H9 (cell line): ENCODE results near the gene DLEC1. TPM values are rescaled to one million over a fixed set of nuclear protein-coding genes. Genes with fewer than 3 reads are reported as not detected.

ENCODE experiments used
- DNase-seq: peaks from one replicate; pipeline ENCODE4 v3.0.0-alpha.2; 2017
- H2AFZ ChIP-seq: one replicate; pipeline ENCODE4 v1.6.1; 2013; ENCODE audit warnings: mild to moderate bottlenecking, low read length, control low read depth, moderate library complexity
- H2AK5ac ChIP-seq: 2 replicates; pipeline ENCODE4 v1.6.1; 2013; ENCODE audit warnings: low read length, control low read depth, mixed read lengths; ENCODE audit not compliant: insufficient read length
- H2BK120ac ChIP-seq: one replicate; pipeline ENCODE4 v1.6.1; 2013; ENCODE audit warnings: low read depth, mild to moderate bottlenecking, low read length, control low read depth, inconsistent platforms; ENCODE audit not compliant: poor library complexity, severe bottlenecking
- H2BK12ac ChIP-seq: 2 replicates; pipeline ENCODE4 v1.6.1; 2013; ENCODE audit warnings: low read length, control low read depth, mixed read lengths, low read depth; ENCODE audit not compliant: insufficient read length
- H2BK15ac ChIP-seq: 2 replicates; pipeline ENCODE4 v1.6.1; 2013; ENCODE audit warnings: low read depth, low read length, control low read depth
- H2BK20ac ChIP-seq: one replicate; pipeline ENCODE4 v1.6.1; 2013; ENCODE audit warnings: low read depth, mild to moderate bottlenecking, low read length, control low read depth, inconsistent platforms; ENCODE audit not compliant: poor library complexity, severe bottlenecking
- H2BK5ac ChIP-seq: 2 replicates; pipeline ENCODE4 v1.6.1; 2013; ENCODE audit warnings: low read length, control low read depth, mixed read lengths; ENCODE audit not compliant: insufficient read length
- H3K14ac ChIP-seq: 2 replicates; pipeline ENCODE4 v1.6.1; 2013; ENCODE audit warnings: low read length, control low read depth; ENCODE audit not compliant: insufficient read depth
- H3K18ac ChIP-seq: 2 replicates; pipeline ENCODE4 v1.6.1; 2013; ENCODE audit warnings: low read depth, mild to moderate bottlenecking, mixed read lengths, low read length, control low read depth; ENCODE audit not compliant: insufficient read length
- H3K23ac ChIP-seq: 2 replicates; pipeline ENCODE4 v1.6.1; 2013; ENCODE audit warnings: low read length, control low read depth, mixed read lengths, low read depth; ENCODE audit not compliant: insufficient read length
- H3K23me2 ChIP-seq: 2 replicates; pipeline ENCODE4 v1.6.1; 2013; ENCODE audit warnings: low read depth, mild to moderate bottlenecking, mixed read lengths, low read length, control low read depth; ENCODE audit not compliant: insufficient read length, poor library complexity, severe bottlenecking
- H3K27ac ChIP-seq: 2 replicates; pipeline ENCODE4 v1.5.1; 2013; ENCODE audit warnings: low read length, control low read depth, mixed read lengths, low read depth; ENCODE audit not compliant: insufficient read length
- H3K27me3 ChIP-seq: 2 replicates; pipeline ENCODE4 v1.6.1; 2013; ENCODE audit warnings: low read length, control low read depth, inconsistent platforms; ENCODE audit not compliant: insufficient read depth
- H3K4ac ChIP-seq: 2 replicates; pipeline ENCODE4 v1.6.1; 2013; ENCODE audit warnings: low read depth, mild to moderate bottlenecking, control low read depth, inconsistent platforms, low read length, moderate library complexity
- H3K4me1 ChIP-seq: 2 replicates; pipeline ENCODE4 v1.6.1; 2013; ENCODE audit warnings: low read length, control low read depth, inconsistent platforms; ENCODE audit not compliant: insufficient read depth
- H3K4me2 ChIP-seq: 2 replicates; pipeline ENCODE4 v1.6.1; 2013; ENCODE audit warnings: low read length, control low read depth, mixed read lengths; ENCODE audit not compliant: insufficient read length, insufficient read depth
- H3K56ac ChIP-seq: 2 replicates; pipeline ENCODE4 v1.6.1; 2013; ENCODE audit warnings: low read depth, mild to moderate bottlenecking, mixed read lengths, low read length, control low read depth; ENCODE audit not compliant: insufficient read length
- H3K79me1 ChIP-seq: 2 replicates; pipeline ENCODE4 v1.6.1; 2013; ENCODE audit warnings: low read depth, mild to moderate bottlenecking, moderate library complexity, low read length, control low read depth, inconsistent platforms; ENCODE audit not compliant: insufficient read depth, poor library complexity, severe bottlenecking
- H3K79me2 ChIP-seq: 2 replicates; pipeline ENCODE4 v1.6.1; 2013; ENCODE audit warnings: low read length, control low read depth, inconsistent platforms; ENCODE audit not compliant: insufficient read depth
- H3K9ac ChIP-seq: 2 replicates; pipeline ENCODE4 v1.6.1; 2013; ENCODE audit warnings: low read length, control low read depth, mixed read lengths; ENCODE audit not compliant: insufficient read length; ENCODE audit errors: extremely low read depth
- H3K9me3 ChIP-seq: one replicate; pipeline ENCODE4 v1.6.1; 2013; ENCODE audit warnings: low read depth, low read length, inconsistent platforms; ENCODE audit not compliant: control insufficient read depth
- H3T11ph ChIP-seq: one replicate; pipeline ENCODE4 v1.6.1; 2013; ENCODE audit warnings: mild to moderate bottlenecking, low read length, control low read depth, inconsistent platforms
- H4K20me1 ChIP-seq: one replicate; pipeline ENCODE4 v1.6.1; 2013; ENCODE audit not compliant: control insufficient read depth, insufficient read length, insufficient read depth
- H4K5ac ChIP-seq: 2 replicates; pipeline ENCODE4 v1.6.1; 2013; ENCODE audit warnings: low read depth, mild to moderate bottlenecking, mixed read lengths, low read length, control low read depth; ENCODE audit not compliant: insufficient read length
- H4K8ac ChIP-seq: replicated peaks from 2 replicates; pipeline ENCODE4 v1.6.1; 2013; ENCODE audit warnings: low read length, control low read depth, mixed read lengths, low read depth; ENCODE audit not compliant: insufficient read length
- H4K91ac ChIP-seq: 2 replicates; pipeline ENCODE4 v1.6.1; 2013; ENCODE audit warnings: low read depth, mild to moderate bottlenecking, moderate library complexity, mixed read lengths, low read length, control low read depth; ENCODE audit not compliant: insufficient read length
- H3K27ac Mint-ChIP-seq, 3 experiments: 2 replicates in 2 of 3; 3 replicates in 1 of 3; pipeline ENCODE4 v1.8.0; 2020 to 2021; ENCODE audit warnings: mixed read lengths in 3 of 3, mild to moderate bottlenecking in 1 of 3, moderate library complexity in 1 of 3
- H3K27me3 Mint-ChIP-seq: 2 replicates; pipeline ENCODE4 v1.8.0; 2021; ENCODE audit warnings: low read depth, mild to moderate bottlenecking, moderate library complexity, mixed read lengths
- H3K36me3 Mint-ChIP-seq, 3 experiments: 2 replicates in 2 of 3; 3 replicates in 1 of 3; pipeline ENCODE4 v1.8.0; 2020 to 2021; ENCODE audit warnings: low read depth in 3 of 3, mixed read lengths in 3 of 3; ENCODE audit not compliant: insufficient read depth in 1 of 3
- H3K4me1 Mint-ChIP-seq, 2 experiments: 2 replicates each; pipeline ENCODE4 v1.8.0; 2020; ENCODE audit warnings: mixed read lengths in 2 of 2
- H3K4me3 Mint-ChIP-seq, 2 experiments: 2 replicates in 1 of 2; 3 replicates in 1 of 2; pipeline ENCODE4 v1.8.0; 2020 to 2021; ENCODE audit warnings: mild to moderate bottlenecking in 2 of 2, mixed read lengths in 2 of 2, moderate library complexity in 1 of 2
- H3K9me3 Mint-ChIP-seq, 2 experiments: 2 replicates in 1 of 2; 3 replicates in 1 of 2; pipeline ENCODE4 v1.8.0; 2020; ENCODE audit warnings: mild to moderate bottlenecking in 2 of 2, mixed read lengths in 2 of 2, moderate library complexity in 1 of 2
- CTCF ChIP-seq: fragments of 200-600 bp; sonication (generic); conservative IDR thresholded peaks from 3 replicates; pipeline ENCODE4 v1.8.0; 2021; ENCODE audit warnings: antibody characterized with exemption, mild to moderate bottlenecking
- WGBS: extraction: QIAGEN DNeasy Blood & Tissue Kit; methylation state at CpG from one replicate; pipeline ENCODE4 v1.1.7; 2013; ENCODE audit warnings: missing lambda C conversion rate, low lambda C conversion rate, mixed read lengths; ENCODE audit not compliant: insufficient read length; ENCODE audit errors: extremely low coverage; 5-methylcytosine and 5-hydroxymethylcytosine counted together
- total RNA-seq: library from RNA; stranded (reverse); gene quantifications from 2 replicates; pipeline ENCODE4 v1.2.1, GENCODE V29; 2021

Gene DLEC1
- total RNA-seq, 1 experiment from 2014 or later, result 2.1 TPM

GRCh38 chr3:38022301-38022700 is 16.7 kb upstream of the DLEC1 start:
- Histone ChIP-seq H2BK5ac (no peak overlapping the region), H3T11ph (no peak overlapping the region), H3K56ac (no peak overlapping the region), H3K18ac (no peak overlapping the region), H3K27me3 (peaks cover 1% of the 10 kb centered on the region; the same call in 1 of the 2 replicates), H4K20me1 (no peaks in the 10 kb centered on the region), H2BK120ac (no peak overlapping the region), H3K9me3 (no peaks in the 10 kb centered on the region), H4K8ac (no peak overlapping the region), H2BK20ac (no peak overlapping the region), H3K4me2 (no peak overlapping the region), H4K5ac (no peak overlapping the region), H2BK12ac (no peak overlapping the region), H3K9ac (no peak overlapping the region), H2BK15ac (no peak overlapping the region), H3K79me2 (no peaks in the 10 kb centered on the region), H3K4me1 (no peaks in the 10 kb centered on the region), H2AK5ac (no peak overlapping the region), H3K23me2 (peaks cover 5% of the 10 kb centered on the region), H3K4ac (no peak overlapping the region), H3K14ac (no peak overlapping the region), H3K23ac (no peak overlapping the region), H2AFZ (no peak overlapping the region), H3K79me1 (no peaks in the 10 kb centered on the region), H4K91ac (no peak overlapping the region), H3K27ac (no peak overlapping the region)
- Mint-ChIP-seq H3K4me3 (no peak overlapping the region), H3K27me3 (peaks cover 16% of the 10 kb centered on the region), H3K36me3 (peaks cover 0 to 7% (median 0%) of the 10 kb centered on the region in 3 experiments; a peak in 5 of 7 replicates), H3K4me1 (peaks cover 13 to 14% of the 10 kb centered on the region in 2 experiments), H3K27ac (no peak overlapping the region), H3K9me3 (no peaks in the 10 kb centered on the region)
- peak; percentile 14 for DNase-seq
- no CpG with 5 or more reads among the region's 3 CpGs for WGBS
- no peak for TF ChIP-seq CTCF
